Stomach (tissue), 4 donors: ENCODE results near the gene NRXN2.

Experiments
- EP300 ChIP-seq: sonication (generic); formaldehyde crosslinking; IDR thresholded peaks from one replicate; pipeline ENCODE4 v1.6.1; 2017; ENCODE audit warnings: antibody characterized with exemption
- POLR2A ChIP-seq, 4 donors: fragments of 450-650 bp; IDR thresholded peaks; one replicate each; pipeline ENCODE4 v1.6.1; 2016; ENCODE audit warnings: antibody characterized with exemption in 4 of 4, control low read depth in 2 of 4, mild to moderate bottlenecking in 1 of 4, moderate library complexity in 1 of 4
- POLR2AphosphoS5 ChIP-seq, 3 donors: sonication (generic); formaldehyde crosslinking; IDR thresholded peaks; one replicate each; pipeline ENCODE4 v1.6.1; 2016; ENCODE audit warnings: antibody characterized with exemption in 3 of 3
- TF ChIP-seq, protein P1 (sequence below), 7 experiments: fragments of 450-650 bp in 4 of 7; fragments of 200-600 bp in 3 of 7; sonication (generic) in 3 of 7; IDR thresholded peaks; one replicate each; pipeline ENCODE4 v1.5.1; 2016 to 2019; ENCODE audit warnings: antibody characterized with exemption in 7 of 7, control low read depth in 2 of 7, mild to moderate bottlenecking in 1 of 7

DNA sequence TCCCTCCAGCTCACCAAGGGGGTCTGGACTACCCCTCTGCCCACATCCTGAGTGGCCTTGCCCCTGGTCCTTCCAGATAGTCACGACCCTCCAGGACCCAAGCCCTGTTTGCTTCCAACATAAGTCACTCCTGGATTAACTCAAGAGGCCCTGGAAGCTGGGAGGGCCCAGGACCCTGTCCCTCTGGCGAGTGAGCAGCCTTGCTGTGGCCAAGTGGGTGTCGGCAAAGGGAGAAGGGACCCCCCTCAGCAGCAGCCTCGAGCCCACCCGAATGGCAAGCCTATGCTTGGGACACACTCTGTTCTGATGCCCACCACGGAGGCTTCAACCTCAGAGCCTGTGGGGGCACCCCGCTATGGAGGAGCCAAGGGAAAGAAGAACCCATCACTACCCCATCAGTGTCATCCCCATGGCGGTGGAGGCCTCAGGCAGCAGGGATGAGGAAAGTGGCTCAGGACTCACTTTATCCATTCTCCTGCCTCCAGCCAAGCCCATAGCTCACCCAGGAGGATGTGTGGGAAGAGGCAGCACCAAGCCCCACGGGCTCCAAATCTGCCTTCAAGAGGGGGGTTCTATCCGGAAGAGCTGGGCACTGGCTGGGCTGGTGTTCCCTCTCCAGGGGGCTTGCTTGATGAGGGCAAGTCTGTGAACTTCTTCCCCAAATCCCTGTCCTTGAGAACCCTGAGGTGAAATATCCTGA lies 119.4 kb downstream of the NRXN2 start:
- TF ChIP-seq, protein P1, sequence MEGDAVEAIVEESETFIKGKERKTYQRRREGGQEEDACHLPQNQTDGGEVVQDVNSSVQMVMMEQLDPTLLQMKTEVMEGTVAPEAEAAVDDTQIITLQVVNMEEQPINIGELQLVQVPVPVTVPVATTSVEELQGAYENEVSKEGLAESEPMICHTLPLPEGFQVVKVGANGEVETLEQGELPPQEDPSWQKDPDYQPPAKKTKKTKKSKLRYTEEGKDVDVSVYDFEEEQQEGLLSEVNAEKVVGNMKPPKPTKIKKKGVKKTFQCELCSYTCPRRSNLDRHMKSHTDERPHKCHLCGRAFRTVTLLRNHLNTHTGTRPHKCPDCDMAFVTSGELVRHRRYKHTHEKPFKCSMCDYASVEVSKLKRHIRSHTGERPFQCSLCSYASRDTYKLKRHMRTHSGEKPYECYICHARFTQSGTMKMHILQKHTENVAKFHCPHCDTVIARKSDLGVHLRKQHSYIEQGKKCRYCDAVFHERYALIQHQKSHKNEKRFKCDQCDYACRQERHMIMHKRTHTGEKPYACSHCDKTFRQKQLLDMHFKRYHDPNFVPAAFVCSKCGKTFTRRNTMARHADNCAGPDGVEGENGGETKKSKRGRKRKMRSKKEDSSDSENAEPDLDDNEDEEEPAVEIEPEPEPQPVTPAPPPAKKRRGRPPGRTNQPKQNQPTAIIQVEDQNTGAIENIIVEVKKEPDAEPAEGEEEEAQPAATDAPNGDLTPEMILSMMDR (IDR thresholded peaks at IDR 0.05) = no peak
- TF ChIP-seq POLR2A (IDR thresholded peaks at IDR 0.05) (no peak), EP300 (no peak), POLR2AphosphoS5 (IDR thresholded peaks at IDR 0.05) (no peak)
